ENCODE data around the gene FAM53B. TPM values are rescaled to one million over a fixed set of nuclear protein-coding genes. Genes with fewer than 3 reads are reported as not detected.

FAM53B gene
- total RNA-seq, 4 donors from 2014 or later = 63.5 to 75.5 (median 67.3) TPM

DNA sequence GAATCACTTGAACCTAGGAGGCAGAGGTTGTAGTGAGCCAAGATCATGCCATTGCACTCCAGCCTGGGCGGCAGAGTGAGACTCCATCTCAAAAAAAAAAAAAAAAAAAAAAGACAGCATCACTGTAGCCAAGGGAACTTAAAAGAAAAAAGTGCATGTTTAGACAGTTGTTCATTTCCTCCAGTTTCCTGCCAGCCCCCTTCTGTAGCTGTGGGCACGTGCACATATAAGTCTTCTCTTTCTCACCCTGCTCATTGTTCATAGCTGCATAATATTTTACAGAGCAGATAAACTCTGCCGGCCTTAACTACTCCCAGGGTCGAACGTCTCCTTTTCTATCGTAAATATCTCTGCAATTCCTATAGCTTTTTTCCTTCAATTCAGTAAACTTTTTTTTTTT, 149.9 kb downstream of the FAM53B start:
- H3K27ac ChIP-seq = no peak overlapping the region
- H3K36me3 ChIP-seq = no peaks in the 10 kb centered on the region
- peaks cover 8% of the 10 kb centered on the region for H3K4me1 ChIP-seq
- 87% methylated on average over 6 of the region's 6 CpGs for WGBS
- H3K4me3 ChIP-seq = no peak overlapping the region
- TF ChIP-seq, protein P1, sequence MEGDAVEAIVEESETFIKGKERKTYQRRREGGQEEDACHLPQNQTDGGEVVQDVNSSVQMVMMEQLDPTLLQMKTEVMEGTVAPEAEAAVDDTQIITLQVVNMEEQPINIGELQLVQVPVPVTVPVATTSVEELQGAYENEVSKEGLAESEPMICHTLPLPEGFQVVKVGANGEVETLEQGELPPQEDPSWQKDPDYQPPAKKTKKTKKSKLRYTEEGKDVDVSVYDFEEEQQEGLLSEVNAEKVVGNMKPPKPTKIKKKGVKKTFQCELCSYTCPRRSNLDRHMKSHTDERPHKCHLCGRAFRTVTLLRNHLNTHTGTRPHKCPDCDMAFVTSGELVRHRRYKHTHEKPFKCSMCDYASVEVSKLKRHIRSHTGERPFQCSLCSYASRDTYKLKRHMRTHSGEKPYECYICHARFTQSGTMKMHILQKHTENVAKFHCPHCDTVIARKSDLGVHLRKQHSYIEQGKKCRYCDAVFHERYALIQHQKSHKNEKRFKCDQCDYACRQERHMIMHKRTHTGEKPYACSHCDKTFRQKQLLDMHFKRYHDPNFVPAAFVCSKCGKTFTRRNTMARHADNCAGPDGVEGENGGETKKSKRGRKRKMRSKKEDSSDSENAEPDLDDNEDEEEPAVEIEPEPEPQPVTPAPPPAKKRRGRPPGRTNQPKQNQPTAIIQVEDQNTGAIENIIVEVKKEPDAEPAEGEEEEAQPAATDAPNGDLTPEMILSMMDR (IDR thresholded peaks at IDR 0.05) = no peak
- TF ChIP-seq POLR2AphosphoS5 (IDR thresholded peaks at IDR 0.05) = no peak
- TF ChIP-seq EP300 (IDR thresholded peaks at IDR 0.05) = no peak
- TF ChIP-seq POLR2A (IDR thresholded peaks at IDR 0.05) = no peak
- H3K9me3 ChIP-seq = peaks cover 4% of the 10 kb centered on the region
- no peaks in the 10 kb centered on the region for H3K27me3 ChIP-seq
- DNase-seq (ENCODE audit: low spot score in 2 of 2) = no peak

DNA sequence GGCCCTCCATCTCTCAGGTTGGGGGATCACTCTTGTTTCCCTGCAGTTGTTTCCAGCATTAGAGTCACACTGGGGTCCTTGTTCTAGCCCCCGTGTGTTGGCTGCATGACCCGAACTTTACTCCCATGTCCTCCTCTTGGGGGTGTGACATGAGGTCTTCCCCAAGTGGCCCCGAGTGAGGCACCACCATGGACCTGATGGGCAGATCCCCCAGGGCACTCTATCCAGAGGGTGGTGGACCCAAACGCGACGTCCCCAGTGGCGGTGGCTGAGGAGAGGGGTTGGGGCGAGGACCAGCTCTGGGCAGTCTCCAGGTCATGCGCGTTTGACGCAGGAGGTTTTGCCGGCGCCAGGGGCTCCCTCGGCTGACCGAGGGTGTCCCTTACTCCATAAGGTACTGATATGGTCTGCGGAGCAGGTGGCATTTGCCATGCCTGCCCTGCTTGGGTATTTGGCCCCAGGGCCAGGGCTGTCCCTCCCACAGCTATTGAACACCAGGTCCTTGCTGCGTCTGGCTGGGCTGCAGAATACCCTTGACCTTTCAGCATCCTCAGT, 150.7 kb downstream of the FAM53B start:
- DNase-seq (ENCODE audit: low spot score in 2 of 2) = no peak
- no peak overlapping the region for H3K27ac ChIP-seq
- 93% methylated on average over 17 of the region's 17 CpGs for WGBS
- H3K36me3 ChIP-seq = no peaks in the 10 kb centered on the region
- peaks cover 16% of the 10 kb centered on the region for H3K4me1 ChIP-seq
- H3K9me3 ChIP-seq = peaks cover 4% of the 10 kb centered on the region
- TF ChIP-seq, protein P1 (IDR thresholded peaks at IDR 0.05) = no peak
- no peak for TF ChIP-seq EP300 (IDR thresholded peaks at IDR 0.05)
- TF ChIP-seq POLR2AphosphoS5 (IDR thresholded peaks at IDR 0.05) = no peak
- TF ChIP-seq POLR2A (IDR thresholded peaks at IDR 0.05) = no peak
- no peak overlapping the region for H3K4me3 ChIP-seq
- H3K27me3 ChIP-seq = no peaks in the 10 kb centered on the region

DNA sequence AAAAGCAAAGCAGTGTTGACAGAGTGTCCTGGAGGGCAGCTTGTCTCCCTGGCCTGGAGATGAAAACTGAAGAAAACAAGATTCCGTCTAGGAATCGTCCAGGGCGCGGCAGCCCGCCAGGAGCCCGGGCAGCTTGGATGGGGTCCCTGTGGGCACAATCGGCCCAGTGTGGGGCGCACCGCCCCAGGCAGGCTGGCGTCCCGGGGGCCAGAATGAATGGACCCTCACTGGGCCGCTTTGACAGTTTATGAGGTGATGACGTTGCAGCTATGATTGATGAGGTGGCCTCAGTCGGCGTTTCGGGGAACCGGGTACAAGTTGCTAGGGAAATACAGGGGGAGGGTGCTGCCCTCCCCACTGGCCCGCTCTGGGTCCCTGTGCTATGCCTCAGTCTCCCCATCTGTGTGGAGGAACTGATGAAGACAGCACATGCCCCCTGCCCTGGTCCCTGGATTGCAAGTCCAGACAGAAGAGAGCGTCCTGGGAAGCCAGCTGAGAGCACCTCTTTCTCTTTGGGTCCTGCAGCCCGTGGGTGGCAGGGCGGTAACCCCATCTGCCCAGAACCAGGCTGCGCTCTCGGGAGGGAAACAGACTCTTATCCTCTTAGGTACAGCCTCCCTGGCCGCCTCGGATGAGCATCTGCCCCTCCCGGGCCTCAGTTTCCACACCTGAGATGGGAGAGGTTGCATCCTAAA, 151.3 kb downstream of the FAM53B start:
- no peak for DNase-seq (ENCODE audit: low spot score in 2 of 2)
- Histone ChIP-seq H3K27ac (no peak overlapping the region), H3K36me3 (no peaks in the 10 kb centered on the region), H3K27me3 (no peaks in the 10 kb centered on the region), H3K4me3 (no peak overlapping the region), H3K4me1 (peaks cover 19% of the 10 kb centered on the region), H3K9me3 (peaks cover 4% of the 10 kb centered on the region)
- WGBS = 90% methylated on average over 17 of the region's 26 CpGs
- TF ChIP-seq EP300 (IDR thresholded peaks at IDR 0.05) (no peak), POLR2AphosphoS5 (IDR thresholded peaks at IDR 0.05) (no peak), POLR2A (IDR thresholded peaks at IDR 0.05) (no peak)
- TF ChIP-seq, protein P1 (IDR thresholded peaks at IDR 0.05) = no peak

DNA sequence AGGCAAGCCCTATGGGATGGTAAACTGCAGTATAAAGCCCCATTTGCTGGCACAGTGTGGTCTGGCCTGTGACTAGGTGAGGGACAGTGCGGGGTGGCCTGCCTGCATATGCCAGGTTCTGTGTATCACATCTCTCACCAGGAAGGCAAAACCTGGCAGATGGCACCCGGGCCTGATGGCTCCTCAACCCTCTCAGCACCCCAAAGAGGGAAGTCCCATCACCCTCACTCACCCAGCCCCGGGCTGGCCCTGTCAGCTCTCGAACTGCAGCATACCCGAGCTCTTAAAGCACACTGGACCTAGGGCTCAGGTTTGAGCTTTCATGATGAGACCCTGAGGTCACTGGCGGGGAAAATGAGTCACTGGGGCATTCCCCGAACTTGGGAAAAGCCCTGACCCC, 152.1 kb downstream of the FAM53B start:
- 94% methylated on average over 6 of the region's 7 CpGs for WGBS
- Histone ChIP-seq H3K4me1 (peaks cover 19% of the 10 kb centered on the region), H3K36me3 (no peaks in the 10 kb centered on the region), H3K27ac (no peak overlapping the region), H3K9me3 (peaks cover 4% of the 10 kb centered on the region), H3K4me3 (no peak overlapping the region), H3K27me3 (no peaks in the 10 kb centered on the region)
- DNase-seq (ENCODE audit: low spot score in 2 of 2) = no peak
- TF ChIP-seq POLR2A (IDR thresholded peaks at IDR 0.05) = no peak
- TF ChIP-seq POLR2AphosphoS5 (IDR thresholded peaks at IDR 0.05) = no peak
- no peak for TF ChIP-seq EP300 (IDR thresholded peaks at IDR 0.05)
- TF ChIP-seq, protein P1 (IDR thresholded peaks at IDR 0.05) = no peak

DNA sequence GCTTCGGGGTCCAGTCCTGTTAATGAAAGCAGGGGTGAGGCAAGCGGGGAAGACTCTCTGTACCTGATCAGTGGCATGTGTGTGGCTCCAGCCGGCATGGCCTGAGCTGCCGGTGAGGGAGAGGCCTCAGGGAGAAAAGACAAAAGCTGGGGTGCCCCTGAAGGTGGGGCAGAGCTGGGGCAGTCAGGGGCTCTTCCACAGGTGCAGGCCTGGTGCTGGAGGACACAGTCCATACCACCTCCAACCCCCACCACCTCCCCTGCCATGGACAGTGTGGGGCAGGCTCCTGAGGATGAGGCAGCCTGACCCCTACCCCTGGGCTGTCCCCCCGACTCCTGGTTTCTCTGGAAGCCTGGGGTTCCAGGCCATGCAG, 153.1 kb downstream of the FAM53B start:
- Histone ChIP-seq H3K4me3 (no peak overlapping the region), H3K27ac (no peak overlapping the region), H3K9me3 (peaks cover 4% of the 10 kb centered on the region), H3K27me3 (no peaks in the 10 kb centered on the region), H3K36me3 (no peaks in the 10 kb centered on the region), H3K4me1 (peaks cover 19% of the 10 kb centered on the region)
- DNase-seq (ENCODE audit: low spot score in 2 of 2) = no peak
- no peak for TF ChIP-seq EP300 (IDR thresholded peaks at IDR 0.05)
- TF ChIP-seq POLR2A (IDR thresholded peaks at IDR 0.05) = no peak
- TF ChIP-seq, protein P1 (IDR thresholded peaks at IDR 0.05) = no peak
- TF ChIP-seq POLR2AphosphoS5 (IDR thresholded peaks at IDR 0.05) = no peak
- WGBS = 87% methylated on average over 4 of the region's 5 CpGs
